Body of pancreas (tissue), 4 donors: ENCODE results near the gene OSBPL2. TPM values are rescaled to one million over a fixed set of nuclear protein-coding genes. Genes with fewer than 3 reads are reported as not detected.

ENCODE experiments used
- ATAC-seq: fragments of 150-250 bp; one replicate; pipeline ENCODE4 v1.9.1; 2016
- DNase-seq, 4 donors: peaks; one replicate each; pipeline ENCODE4 v3.0.0-alpha.2; 2019
- H3K27ac ChIP-seq, 4 donors: fragments of 200-600 bp; sonication (generic); 1 replicate in 3 of 4; 2 replicates in 1 of 4; pipeline versions ENCODE4 v1.5.1 to v1.6.1; 2016 to 2019; ENCODE audit warnings: mild to moderate bottlenecking in 1 of 4, mixed read lengths in 1 of 4, moderate library complexity in 1 of 4
- H3K27me3 ChIP-seq, 2 donors: fragments of 200-600 bp; sonication (generic); one replicate each; pipeline ENCODE4 v1.6.0; 2016; ENCODE audit warnings: mild to moderate bottlenecking in 1 of 2
- H3K36me3 ChIP-seq, 2 donors: fragments of 200-600 bp; sonication (generic); replicated peaks in 1 of 2; 2 replicates each; pipeline ENCODE4 v1.5.1; 2016; ENCODE audit warnings: low read depth in 2 of 2; ENCODE audit not compliant: insufficient read depth in 1 of 2
- H3K4me1 ChIP-seq: fragments of 200-600 bp; sonication (generic); one replicate; pipeline ENCODE4 v1.6.0; 2016
- H3K4me3 ChIP-seq, 2 donors: fragments of 200-600 bp; sonication (generic); 1 replicate in 1 of 2; 2 replicates in 1 of 2; pipeline ENCODE4 v1.5.1; 2016 to 2019
- H3K9me3 ChIP-seq, 3 donors: fragments of 200-600 bp; sonication (generic); 1 replicate in 2 of 3; 2 replicates in 1 of 3; pipeline ENCODE4 v1.5.1; 2016
- POLR2A ChIP-seq, 3 donors: fragments of 450-650 bp; IDR thresholded peaks; one replicate each; pipeline ENCODE4 v1.6.1; 2016; ENCODE audit warnings: antibody characterized with exemption in 3 of 3, mild to moderate bottlenecking in 2 of 3
- WGBS, 2 donors: methylation state at CpG; one replicate each; pipeline ENCODE4 v1.1.5; 2017; 5-methylcytosine and 5-hydroxymethylcytosine counted together
- intact Hi-C: fragments of 100-400 bp; cut with DNase I; formaldehyde crosslinking; loops from one replicate; pipeline ENCODE4 v1.15.1; 2023
- total RNA-seq, 2 donors: library from RNA; depleted of rRNA; stranded (reverse); fragments of >200 nt; gene quantifications; one replicate each; pipeline ENCODE4 v1.1.0, GENCODE V29; 2016
- TF ChIP-seq, protein P1 (sequence below), 7 experiments: fragments of 450-650 bp in 4 of 7; fragments of 200-600 bp in 3 of 7; sonication (generic) in 3 of 7; IDR thresholded peaks; one replicate each; pipeline ENCODE4 v1.5.1; 2016 to 2019; ENCODE audit warnings: antibody characterized with exemption in 7 of 7

The OSBPL2 gene
- total RNA-seq, 2 donors from 2014 or later: 54.5 to 71.9 TPM

DNA sequence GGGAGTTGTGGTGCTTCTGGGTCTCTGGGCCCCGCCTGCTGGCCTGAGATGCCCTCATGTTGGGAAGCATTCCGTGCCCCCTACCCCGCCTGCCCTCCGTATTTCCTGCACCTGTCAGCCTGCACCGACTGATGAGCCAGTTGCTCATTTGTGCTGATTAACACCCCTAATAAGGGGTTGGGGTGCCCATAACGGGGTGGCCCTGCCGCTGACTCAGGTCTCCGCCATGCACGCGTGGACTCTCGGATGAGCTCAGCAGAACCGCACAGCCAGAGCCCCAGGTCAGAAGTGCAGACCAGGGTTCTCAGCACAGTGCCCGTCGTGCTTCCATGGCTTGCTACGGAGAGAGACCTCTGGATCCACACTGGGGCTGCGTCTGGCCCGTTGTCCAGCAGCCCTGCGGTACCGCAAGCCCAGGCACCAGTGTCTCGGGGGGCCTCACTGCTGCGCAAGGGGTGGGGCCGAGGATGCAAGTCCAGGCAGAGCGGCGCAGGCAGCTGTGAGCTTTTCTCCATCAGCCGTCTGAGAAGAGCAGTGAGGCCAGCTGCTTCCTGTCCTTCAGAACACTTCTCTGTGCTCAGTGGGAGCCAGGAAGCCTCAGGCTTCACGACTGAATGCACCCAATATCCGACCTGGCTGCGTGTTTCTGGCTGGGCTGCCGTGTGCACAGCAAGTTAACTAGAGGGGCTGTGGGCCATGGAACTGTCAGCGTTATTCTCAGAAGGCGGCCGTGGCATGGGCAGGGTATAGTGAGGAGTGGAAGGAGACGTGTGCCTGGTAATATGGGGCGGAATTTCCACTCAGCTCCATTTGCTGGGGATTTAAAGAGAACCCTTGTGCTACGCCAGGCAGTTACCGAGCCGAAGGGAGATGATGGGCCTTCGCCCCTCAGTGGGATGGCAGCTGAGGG lies 36.9 kb upstream of the OSBPL2 start:
- DNase-seq: no peak
- peaks cover 14 to 17% of the 10 kb centered on the region in 2 donors for H3K36me3 ChIP-seq
- H3K4me3 ChIP-seq: no peak overlapping the region
- TF ChIP-seq POLR2A (IDR thresholded peaks at IDR 0.05): no peak
- TF ChIP-seq, protein P1, sequence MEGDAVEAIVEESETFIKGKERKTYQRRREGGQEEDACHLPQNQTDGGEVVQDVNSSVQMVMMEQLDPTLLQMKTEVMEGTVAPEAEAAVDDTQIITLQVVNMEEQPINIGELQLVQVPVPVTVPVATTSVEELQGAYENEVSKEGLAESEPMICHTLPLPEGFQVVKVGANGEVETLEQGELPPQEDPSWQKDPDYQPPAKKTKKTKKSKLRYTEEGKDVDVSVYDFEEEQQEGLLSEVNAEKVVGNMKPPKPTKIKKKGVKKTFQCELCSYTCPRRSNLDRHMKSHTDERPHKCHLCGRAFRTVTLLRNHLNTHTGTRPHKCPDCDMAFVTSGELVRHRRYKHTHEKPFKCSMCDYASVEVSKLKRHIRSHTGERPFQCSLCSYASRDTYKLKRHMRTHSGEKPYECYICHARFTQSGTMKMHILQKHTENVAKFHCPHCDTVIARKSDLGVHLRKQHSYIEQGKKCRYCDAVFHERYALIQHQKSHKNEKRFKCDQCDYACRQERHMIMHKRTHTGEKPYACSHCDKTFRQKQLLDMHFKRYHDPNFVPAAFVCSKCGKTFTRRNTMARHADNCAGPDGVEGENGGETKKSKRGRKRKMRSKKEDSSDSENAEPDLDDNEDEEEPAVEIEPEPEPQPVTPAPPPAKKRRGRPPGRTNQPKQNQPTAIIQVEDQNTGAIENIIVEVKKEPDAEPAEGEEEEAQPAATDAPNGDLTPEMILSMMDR (IDR thresholded peaks at IDR 0.05): no peak
- ATAC-seq: no peak
- WGBS, 2 donors: 84 to 90% methylated on average over 20 to 34 of the region's 38 CpGs
- no peaks in the 10 kb centered on the region for H3K27me3 ChIP-seq
- no peak overlapping the region for H3K27ac ChIP-seq
- intact Hi-C loops: no loop called here
- no peaks in the 10 kb centered on the region for H3K4me1 ChIP-seq
- H3K9me3 ChIP-seq: no peaks in the 10 kb centered on the region

DNA sequence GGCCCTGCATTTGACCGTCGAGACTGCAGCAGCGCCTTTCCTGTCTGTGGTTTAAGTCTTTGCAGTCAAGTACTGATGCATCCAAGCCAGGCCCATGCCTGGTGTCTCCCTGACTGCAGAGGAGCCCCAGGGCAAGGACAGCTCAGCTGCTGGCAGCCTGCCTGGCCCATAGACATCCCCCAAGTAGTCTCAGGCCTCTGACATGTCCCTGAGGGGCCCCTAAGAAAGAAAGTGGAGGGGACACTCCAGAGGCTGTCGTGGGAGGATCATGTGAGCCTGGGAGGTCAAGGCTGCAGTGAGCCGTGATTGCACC lies 36.3 kb upstream of the OSBPL2 start:
- Histone ChIP-seq H3K36me3 (peaks cover 14 to 17% of the 10 kb centered on the region in 2 donors), H3K27me3 (no peaks in the 10 kb centered on the region), H3K4me1 (no peaks in the 10 kb centered on the region), H3K4me3 (no peak overlapping the region), H3K9me3 (no peaks in the 10 kb centered on the region), H3K27ac (no peak overlapping the region)
- ATAC-seq (no peak), DNase-seq (no peak)
- 70 to 84% methylated on average over 5 of the region's 5 CpGs for WGBS, 2 donors
- intact Hi-C loops: no loop called here
- TF ChIP-seq, protein P1 (IDR thresholded peaks at IDR 0.05): no peak
- TF ChIP-seq POLR2A (IDR thresholded peaks at IDR 0.05): no peak

DNA sequence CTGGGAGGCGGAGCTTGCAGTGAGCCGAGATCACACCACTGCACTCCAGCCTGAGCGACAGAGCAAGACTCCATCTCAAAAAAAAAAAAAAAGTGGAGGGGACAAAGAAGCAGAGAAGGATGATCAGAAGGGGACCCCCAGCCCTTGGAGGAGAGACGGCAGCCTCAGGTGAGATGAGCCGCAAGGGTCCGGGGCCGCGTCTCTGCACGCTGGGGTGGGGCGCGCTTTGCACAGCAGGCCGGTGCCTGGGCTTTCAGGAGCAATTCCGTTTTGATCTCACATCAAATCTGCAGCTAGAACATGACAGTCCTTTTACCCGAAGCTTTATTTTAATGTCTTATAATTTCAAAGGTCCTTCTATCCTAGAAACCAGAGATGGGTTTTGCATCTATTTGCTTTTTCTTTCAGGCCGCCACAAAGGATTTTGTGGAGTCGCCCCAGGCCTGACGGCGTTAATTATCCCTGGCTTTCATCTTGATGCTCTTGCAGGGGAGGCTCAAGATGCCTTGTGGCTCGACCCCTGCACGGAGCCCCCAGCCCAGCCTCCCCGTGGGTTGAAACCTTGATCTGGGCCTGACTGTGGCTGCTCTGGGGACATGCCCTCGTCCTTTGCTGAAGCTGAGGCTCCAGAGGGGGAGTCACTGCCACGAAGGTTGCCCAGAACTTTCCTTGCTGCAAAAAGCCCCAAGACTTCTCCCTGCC lies 35.5 kb upstream of the OSBPL2 start:
- intact Hi-C loops: no loop called here
- Histone ChIP-seq H3K4me1 (no peaks in the 10 kb centered on the region), H3K36me3 (peaks cover 10 to 17% of the 10 kb centered on the region in 2 donors), H3K27me3 (no peaks in the 10 kb centered on the region), H3K9me3 (no peaks in the 10 kb centered on the region), H3K27ac (no peak overlapping the region), H3K4me3 (no peak overlapping the region)
- 90 to 91% methylated on average over 22 to 23 of the region's 23 CpGs for WGBS, 2 donors
- ATAC-seq (no peak), DNase-seq (no peak)
- no peak for TF ChIP-seq POLR2A (IDR thresholded peaks at IDR 0.05)
- TF ChIP-seq, protein P1 (IDR thresholded peaks at IDR 0.05): no peak

DNA sequence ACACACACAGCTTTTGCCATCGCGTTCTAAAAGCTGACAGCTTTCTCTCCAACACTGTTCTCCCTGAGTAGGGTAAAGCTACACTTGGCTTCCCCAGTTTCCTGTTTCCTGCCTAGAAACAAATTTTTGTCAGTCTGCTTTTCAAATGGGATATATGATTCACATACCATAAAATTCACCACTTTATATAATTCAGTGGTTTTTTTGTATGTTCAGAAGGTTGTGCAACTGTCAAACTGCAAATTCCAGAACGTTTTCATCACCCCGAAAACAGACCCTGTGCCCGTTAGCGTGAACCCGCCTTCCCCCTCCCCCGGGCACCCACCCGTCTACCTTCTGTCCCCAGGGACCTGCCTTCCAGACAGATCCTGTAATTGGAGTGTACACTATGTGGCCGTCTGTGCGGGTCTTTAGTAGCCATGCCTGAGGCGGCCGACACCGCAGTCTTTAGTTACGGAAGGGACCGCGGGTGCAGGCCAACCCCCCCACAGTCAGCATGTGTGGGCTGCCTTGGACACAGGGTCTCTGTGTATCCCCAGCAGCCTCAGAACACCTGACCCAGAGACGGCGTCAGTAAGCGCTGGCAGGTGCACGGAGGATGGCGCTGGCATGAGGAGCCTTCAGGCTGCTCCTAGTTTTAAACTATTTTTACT lies 34.8 kb upstream of the OSBPL2 start:
- intact Hi-C loops: no loop called here
- H3K36me3 ChIP-seq: peaks cover 10 to 16% of the 10 kb centered on the region in 2 donors
- H3K27ac ChIP-seq: no peak overlapping the region
- ATAC-seq (no peak), DNase-seq (no peak)
- 81 to 87% methylated on average over 18 to 22 of the region's 22 CpGs for WGBS, 2 donors
- H3K4me3 ChIP-seq: no peak overlapping the region
- TF ChIP-seq, protein P1 (IDR thresholded peaks at IDR 0.05): no peak
- TF ChIP-seq POLR2A (IDR thresholded peaks at IDR 0.05): no peak
- no peaks in the 10 kb centered on the region for H3K27me3 ChIP-seq
- H3K9me3 ChIP-seq: no peaks in the 10 kb centered on the region
- H3K4me1 ChIP-seq: no peaks in the 10 kb centered on the region
